Epithelial cell of prostate (primary cell): ENCODE measurements around the gene TLE6.
A peak's percentile ranks its signal among the peaks of the same experiment; 100 is the strongest.
"Not testable (repeated sequence)": the region's sequence is repeated elsewhere in the genome, so short reads cannot be mapped to it uniquely, and the experiment has no call there.

Experiments used
- DNase-seq: peaks from one replicate; pipeline ENCODE4 v3.0.0-alpha.2; 2011; ENCODE audit warnings: low read depth, low spot score
- H3K27ac ChIP-seq: fragments of 450-650 bp; 2 replicates; pipeline ENCODE4 v1.5.1; 2017; ENCODE audit warnings: mild to moderate bottlenecking

Gene TLE6

DNA sequence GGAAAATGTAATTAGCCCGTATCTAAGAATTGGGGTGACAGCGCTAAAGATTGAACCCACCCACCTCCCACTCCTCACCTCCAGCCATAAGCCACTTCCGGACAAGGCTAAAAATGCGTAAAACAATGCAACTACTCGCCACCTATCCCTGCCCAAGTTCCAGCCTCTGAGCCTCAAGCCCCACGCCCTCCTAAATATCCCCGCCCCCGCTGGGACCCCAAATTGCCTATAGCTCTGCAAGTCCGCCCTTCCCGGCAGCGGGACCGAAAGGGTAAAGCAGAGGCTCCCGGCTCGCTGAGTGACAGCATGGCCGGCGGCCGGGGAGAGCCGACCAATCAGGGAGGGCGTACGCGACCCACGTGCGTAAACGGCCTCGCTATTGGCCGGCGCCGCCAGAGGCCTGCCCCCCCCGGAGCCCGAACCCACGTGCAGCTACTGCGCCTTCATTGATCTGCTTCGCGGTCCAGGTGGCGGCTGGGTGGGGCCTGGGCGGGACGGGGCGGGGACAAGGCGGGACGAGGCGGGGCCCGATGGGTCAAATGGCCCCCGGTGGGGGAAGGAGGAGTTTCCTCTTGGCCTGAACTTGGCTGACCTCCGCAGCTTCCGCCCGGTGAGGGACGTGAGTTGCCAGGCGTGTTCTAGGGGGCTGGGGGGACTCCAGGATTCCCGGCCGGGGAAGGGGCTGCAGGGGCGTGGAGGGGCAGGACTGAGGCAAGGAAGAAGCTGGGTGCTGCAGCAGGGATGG is at the start of gene TLE6:
TLE6 (plus strand) TSS at position 564 of the 745 bp plus-strand sequence. CDS start 670 bp downstream, outside the sequence.
- DNase-seq, result peak; percentile 69
- H3K27ac ChIP-seq, result no peak within 1 kb of the TSS

DNA sequence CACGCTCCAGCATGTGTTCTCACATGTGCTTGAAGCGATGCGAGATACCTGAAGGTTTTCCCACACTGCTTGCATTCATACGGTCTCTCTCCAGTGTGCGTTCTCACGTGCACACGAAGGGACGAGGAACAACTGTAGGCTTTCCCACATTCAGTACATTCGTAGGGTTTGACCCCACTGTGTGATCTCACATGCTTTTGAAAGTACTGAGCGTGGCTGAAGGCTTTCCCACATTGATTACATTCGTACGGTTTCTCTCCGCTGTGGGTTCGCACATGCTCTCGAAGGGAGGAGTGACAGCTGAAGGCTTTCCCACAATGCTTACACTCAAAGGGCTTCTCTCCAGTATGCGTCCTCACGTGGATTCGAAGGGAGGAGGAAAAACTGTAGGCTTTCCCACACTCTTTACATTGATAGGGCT is 43.9 kb upstream of the TLE6 start:
- DNase-seq, result no peak

DNA sequence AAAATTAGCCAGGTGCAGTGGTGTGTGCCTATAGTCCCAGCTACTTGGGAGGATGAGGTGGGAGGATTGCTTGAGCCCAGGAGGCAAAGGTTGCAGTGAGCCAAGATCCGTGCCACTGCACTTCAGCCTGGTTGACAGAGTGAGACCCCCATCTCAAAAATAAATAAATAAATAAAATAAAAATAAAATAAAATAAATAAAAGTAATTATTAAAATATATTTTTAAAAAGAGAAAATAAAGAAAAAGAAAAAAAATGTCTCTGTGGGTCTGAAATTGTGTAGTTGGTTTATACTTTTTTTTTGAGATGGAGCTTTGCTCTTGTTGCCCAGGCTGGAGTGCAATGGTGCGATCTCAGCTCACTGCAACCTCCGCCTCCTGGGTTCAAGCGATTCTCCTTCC is 41.5 kb upstream of the TLE6 start:
- H3K27ac ChIP-seq, DNase-seq: not testable (repeated sequence)

More for the DNA sequence above, 43.9 kb upstream of the TLE6 start:
- no peak overlapping the region for H3K27ac ChIP-seq

DNA sequence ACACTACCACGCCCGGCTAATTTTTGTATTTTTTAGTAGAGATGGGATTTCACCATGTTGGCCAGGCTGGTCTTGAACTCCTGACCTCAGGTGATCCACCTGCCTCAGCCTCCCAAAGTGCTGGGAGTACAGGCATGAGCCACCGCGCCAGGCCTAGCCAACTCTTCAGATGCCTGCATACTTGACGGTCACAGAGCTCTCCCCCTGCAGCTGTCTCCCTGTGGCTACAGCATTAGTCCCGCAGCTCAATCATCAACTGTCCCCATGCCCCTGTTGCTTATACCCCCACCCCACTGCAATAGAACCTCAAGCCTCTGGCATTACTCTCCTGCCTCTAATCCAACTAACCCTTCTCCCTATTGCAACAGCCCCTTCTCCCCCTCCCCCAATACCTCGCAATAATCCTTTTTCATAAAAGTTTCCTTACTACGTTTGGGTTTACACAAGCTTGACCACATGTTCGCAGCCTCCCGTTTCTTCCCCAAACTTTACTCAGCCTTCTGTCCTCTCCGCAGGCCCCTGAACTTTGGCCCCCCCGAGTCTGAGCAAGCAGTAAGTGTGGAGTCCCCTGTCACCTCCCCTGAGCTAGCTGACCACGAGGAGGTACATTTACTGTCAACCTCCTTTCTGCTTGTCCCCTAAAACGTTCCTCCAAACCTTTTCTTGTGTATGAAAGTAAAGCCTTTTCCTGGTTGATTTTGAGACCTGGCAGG is 34.3 kb upstream of the TLE6 start:
- no peak for DNase-seq
- no peak overlapping the region for H3K27ac ChIP-seq

DNA sequence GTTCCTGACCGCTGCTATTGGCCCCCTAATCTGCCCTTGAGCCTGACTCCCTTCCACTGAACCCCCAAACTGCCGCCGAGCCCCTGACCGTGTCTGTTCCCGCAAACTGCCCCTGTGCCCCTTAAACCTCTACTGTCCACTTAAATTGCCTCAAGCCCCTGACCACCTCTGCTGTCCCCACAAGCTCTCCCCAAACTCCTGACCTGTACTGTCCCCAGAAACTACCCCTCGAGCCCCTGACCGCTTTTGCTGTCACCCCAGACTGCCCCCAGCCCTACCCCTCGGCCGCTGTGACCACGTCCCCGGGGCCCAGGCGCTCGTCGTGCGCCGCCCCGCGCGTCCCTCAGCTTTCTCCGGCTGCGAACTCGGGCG is 33.0 kb upstream of the TLE6 start:
- no peak for DNase-seq
- peak overlapping the region; percentile 59 for H3K27ac ChIP-seq

DNA sequence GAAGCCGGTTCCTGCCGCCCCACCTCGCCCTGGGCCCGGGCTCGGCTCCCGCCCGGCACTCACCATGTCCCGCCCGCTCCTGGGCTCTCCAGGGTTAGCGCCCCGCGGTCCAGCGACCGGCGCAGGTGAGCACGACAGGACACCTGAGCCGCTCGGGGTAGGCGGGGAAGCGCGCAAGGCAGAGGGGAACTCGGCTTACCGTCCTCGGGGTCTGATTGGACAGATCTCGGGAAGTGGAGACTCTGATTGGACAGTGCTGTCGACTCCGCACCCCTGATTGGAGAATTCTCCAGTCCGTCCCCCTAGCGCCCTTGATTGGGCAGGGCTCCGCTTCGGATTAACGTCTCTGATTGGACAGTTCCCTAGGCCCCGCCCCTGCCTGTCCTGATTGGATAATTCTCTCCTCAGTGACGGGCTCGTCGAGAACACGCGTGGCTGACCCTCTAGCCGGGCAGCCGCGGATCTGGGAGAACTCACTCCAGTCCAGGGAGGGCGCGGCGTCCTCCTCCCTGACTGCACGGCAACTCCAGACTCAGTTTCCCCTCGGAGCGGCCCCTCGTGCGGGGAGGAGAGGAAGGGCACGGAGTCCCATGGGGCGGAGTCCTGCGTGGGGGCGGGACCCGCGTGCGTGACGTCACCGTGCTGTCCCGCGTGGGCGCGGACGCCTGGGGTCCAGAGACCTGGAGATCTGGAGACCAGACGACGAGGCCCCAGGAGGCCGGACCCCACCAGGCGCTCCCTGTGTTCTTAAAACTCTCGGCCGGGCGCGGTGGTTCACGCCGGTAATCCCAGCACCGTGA is 32.4 kb upstream of the TLE6 start, which contains the start of gene ZNF77:
ZNF77 (minus strand) TSS at position 197 of the 800 bp plus-strand sequence; CDS start at position 66, 131 bp downstream.
- H3K27ac ChIP-seq, result peak within 1 kb of the TSS; percentile 59
- DNase-seq, result peak; percentile 97

DNA sequence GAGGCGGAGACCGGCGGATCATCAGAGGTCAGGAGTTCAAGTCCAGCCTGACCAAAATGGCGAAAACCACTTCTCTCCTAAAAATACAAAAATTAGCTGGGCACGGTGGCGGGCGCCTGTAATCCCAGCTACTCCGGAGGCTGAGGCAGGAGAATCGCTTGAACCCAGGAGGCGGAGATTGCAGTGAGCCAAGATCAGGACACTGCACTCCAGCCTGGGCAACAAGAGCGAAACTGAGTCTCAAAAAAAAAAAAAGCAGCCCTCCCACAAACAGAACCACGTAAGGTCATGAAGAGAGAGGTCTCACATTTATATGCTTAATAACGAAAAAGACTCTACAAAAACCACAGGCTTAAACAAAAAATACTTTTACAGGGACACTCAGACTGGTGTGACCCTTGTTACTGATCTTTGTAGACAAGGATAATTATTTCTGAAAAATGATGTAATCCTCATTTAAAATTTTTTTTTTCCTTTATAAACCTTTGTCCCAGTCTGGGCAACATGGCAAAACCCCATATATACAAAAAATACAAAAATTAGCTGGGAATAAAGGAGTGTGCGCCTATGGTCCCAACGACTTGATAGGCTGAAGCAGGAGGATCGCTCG is 31.7 kb upstream of the TLE6 start:
- no peak for DNase-seq
- peak overlapping the region; percentile 59 for H3K27ac ChIP-seq

DNA sequence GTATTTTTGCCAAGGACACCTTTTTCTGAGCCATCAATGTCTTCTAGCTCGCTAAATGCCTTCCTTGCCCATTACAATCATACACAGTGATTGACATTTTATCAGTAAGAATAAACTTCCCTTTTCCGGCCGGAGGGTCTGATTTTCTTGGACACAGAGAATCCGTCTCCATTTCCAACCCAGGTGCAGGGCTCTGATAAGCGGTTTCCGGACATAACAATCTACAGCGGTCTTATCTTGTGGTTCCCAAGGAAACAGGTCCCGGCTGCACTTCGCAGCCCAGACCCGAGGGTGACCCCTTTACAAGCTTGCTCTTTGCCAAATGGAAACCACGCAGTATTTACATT is 27.5 kb upstream of the TLE6 start:
- peak overlapping the region; percentile 82 for H3K27ac ChIP-seq
- no peak for DNase-seq

DNA sequence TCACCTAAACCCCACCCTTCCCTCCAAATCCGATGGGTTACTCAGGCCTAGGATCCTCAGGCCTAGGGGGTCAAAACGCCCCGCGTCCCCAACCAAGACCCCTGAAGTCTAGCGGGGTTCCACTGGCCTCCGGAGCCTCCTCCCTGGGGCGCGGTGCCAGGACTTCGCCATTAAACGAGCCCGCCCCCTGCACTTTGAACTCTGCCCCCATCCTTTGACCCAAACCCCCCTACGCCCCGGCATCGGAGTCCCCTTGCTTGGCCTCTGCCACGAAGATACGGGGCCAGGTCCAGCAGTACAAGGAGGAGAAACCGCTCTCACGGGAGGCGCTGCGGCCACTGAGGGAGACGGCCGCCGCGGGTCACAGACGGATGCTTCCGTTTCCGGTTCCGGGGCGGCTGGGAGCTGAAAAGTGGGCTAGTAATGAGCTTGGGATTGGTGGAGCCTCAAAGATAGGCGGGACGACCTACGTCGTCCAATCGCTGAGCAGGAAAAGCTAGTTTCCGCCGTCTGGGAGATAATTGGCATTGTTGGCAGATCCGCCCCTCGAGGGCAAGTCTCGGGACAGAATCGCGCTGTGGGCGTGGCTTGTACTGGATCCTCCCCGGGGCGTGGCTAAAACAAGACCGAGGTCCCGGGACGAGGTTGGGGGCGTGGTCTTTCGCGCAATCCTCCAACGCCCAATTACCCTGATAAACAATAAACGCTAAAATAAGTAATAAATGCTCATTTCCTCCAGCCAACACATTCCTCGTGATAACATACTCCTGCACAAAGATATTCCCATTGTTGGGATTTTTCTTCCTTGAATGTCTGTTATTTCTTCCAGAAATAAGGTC is 26.9 kb upstream of the TLE6 start:
- peak; percentile 96 for DNase-seq
- H3K27ac ChIP-seq, result peak overlapping the region; percentile 82

DNA sequence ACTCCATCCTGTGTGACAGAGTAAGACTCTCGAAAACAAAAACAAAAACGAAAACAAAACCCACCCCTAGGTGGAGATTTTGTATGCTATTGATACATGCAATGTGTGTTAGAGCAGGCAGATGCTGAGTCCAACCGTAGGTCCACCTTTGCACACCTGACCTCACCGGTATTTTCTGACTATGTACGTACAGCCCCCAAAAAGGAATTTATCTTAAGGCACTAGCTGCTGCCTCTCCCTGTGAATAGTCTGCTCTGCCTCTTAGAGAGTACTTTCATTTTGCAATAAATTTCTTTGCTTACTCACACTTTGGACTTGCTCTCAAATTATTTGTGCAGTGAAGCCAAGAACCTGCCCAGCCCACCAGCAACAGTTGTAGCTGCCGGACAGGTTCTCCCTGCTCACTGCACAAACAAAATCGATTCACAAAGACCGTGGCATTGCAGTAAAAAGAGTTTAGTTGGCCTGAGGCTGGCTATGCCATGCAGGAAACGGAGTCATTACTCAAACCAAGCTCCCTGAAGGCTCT is 24.3 kb upstream of the TLE6 start:
- H3K27ac ChIP-seq, result peak overlapping the region; percentile 70
- DNase-seq, result peak; percentile 90

DNA sequence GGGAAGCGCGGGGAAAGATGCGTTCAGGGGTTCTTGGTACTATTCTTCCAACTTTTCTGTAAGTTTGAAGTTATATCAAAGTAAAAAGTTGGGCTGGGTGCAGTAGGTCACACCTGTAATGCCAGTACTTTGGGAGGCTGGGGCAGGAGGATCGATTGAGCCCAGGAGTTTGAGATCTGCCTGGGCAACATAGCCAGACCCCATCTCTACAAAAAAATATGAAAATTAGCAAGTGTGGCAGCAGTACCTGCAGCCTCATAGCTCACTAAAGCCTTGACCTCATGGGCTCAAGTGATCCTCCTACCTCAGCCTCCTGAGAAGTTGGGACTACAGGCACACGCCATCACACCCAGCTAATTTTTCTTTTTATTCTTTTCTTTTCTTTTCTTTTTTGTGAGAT is 20.2 kb upstream of the TLE6 start:
- no peak overlapping the region for H3K27ac ChIP-seq
- DNase-seq, result no peak

DNA sequence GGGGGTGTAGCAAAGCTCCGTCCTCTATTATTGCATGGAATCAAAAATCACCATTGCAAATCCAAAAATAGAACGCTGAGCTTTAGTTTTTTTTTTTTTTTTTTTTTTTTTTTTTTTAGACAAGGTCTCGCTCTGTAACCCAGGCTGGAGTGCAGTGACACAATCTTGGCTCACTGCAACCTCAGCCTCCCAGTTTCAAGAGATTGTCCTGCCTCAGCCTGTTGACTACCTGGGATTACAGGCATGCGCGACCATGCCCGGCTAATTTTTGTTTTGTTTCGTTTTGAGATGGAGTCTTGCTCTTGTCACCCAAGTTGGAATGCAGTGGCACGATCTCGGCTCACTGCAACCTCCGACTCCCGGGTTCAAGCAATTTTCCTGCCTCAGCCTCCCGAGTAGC is 17.2 kb upstream of the TLE6 start:
- DNase-seq, result no peak
- no peak overlapping the region for H3K27ac ChIP-seq

DNA sequence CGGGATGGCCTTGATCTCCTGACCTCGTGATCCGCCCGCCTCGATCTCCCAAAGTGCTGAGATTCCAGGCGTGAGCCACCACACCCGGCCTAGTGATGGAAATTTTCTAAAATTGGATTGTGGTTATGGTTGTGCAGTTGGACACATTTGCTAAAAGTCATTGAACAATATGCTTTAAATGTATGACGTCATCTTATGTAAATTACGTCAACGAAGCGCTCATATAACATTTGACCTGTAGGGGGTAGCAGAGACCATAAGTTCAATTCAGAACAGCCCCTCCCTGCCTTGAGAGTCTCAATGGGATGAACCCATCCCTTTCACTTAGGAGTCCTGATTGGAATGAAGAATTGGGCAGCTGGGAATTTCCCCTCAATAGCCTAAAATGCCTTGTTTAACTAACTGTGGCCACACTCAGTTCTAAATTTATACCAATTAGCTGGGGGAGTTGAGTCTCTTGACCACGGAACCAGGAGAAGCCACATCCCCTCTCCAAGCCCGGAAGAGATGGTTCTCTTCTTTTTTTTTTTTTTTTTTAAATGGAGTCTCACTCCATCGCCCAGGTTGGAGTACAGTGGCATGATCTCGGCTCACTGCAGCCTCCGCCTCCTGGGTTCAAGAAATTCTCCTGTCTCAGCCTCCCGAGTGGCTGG is 15.2 kb upstream of the TLE6 start:
- H3K27ac ChIP-seq, result no peak overlapping the region
- no peak for DNase-seq

DNA sequence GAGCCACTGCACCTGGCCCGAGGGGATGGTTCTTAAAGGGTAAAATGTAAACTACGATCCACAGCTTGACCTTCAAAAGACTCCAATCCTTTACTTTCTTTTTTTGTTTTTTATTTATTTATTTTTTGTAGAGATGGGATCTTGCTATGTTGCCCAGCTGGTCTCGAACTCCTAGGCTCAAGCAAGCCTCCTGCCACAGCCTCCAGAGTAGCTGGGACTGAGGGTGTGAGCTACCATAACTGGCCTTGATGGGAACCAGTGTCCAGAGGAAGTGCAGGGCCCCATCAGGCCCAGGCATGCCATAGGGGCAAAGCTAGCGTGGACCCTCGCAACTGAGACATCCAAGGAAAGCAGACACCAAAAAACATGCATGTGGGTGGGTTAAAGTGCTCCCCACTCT is 14.2 kb upstream of the TLE6 start:
- DNase-seq, result no peak
- H3K27ac ChIP-seq, result no peak overlapping the region

DNA sequence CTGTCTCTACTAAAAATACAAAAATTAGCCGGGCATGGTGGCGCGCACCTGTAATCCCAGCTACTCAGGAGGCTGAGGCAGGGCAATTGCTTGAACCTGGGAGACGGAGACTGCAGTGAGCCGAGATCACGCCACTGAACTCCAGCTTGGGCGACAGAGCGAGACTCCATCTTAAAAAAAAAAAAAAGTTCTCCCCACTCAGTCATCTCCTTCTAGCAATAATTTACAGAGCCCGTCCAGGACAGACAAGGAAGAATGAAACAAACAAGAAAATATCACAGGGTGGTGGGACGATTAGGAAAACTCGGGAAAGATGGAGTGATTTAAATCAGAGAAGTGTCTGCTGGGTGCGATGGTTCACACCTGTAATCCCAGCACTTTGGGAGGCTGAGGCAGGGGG is 13.7 kb upstream of the TLE6 start:
- DNase-seq, H3K27ac ChIP-seq: not testable (repeated sequence)

DNA sequence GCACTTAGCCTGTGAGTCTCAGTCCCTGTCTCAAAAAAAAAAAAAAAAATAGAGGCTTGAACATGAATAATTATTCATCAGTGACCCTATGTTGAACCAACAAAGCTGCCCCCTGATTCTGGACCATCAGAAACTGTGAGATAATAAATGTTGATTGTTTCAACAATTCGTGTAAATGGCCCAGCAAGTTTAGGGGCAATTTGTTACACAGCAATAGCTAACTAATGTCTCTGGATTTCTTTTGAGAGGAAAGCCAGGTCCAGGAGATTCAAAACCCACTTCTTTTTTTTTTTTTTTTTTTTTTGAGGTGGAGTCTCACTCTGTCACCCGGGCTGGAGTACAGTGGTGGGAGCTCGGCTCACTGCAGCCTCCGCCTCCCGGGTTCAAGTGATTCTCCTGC is 12.5 kb upstream of the TLE6 start:
- DNase-seq, result no peak
- no peak overlapping the region for H3K27ac ChIP-seq

DNA sequence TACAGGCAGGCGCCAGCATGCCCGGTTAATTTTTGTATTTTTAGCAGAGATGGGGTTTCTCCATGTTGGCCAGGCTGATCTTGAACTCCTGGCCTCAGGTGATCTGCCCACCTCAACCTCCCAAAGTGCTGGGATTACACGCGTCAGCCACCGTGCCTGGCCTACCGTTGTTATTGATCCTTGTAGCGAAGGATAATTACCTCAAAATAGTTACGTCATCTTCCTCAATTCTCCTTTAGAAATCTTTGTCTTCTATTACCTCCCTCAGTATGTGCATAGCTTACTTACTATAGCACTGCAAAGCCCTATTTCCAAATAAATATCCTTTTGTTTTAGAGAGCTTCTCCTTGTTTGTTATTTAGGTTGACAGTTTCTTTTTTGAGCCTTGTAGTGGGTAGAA is 9.4 kb upstream of the TLE6 start:
- no peak overlapping the region for H3K27ac ChIP-seq
- no peak for DNase-seq

DNA sequence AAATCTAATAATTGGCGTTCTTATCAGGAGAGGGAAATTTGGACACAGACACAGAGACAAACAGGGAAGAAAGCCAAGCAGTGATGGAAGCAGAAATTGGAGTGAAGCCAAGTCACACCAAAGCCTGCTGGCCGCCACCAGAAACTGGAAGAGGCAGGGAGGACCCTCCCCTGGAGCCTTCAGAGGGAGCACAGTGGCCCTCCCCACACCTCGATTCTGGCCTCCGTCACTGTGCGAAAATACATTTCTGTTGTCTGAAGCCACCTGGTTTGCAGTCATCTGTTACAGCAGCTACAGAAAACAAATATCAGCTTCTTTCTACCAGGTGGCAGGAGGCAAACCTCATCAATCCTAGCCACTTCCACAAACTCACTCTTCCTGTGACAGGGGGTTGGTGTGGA is 8.3 kb upstream of the TLE6 start:
- H3K27ac ChIP-seq, result no peak overlapping the region

More for the DNA sequence above, 8.3 kb upstream of the TLE6 start:
- no peak for DNase-seq
